HG02798 (cell line): ENCODE measurements around the gene ERAP2.
A peak's percentile ranks its signal among the peaks of the same experiment; 100 is the strongest.
"Not testable (repeated sequence)": the region's sequence is repeated elsewhere in the genome, so short reads cannot be mapped to it uniquely, and the experiment has no call there.

Experiments used
- ATAC-seq: cut with Tn5 transposase; IDR thresholded peaks from one replicate; pipeline ENCODE4 v1.9.1; 2021; ENCODE audit warnings: mild to moderate bottlenecking; ENCODE audit not compliant: unreplicated experiment, poor library complexity

Gene ERAP2

GRCh38 chr5:96876292-96876850, at the start of gene ERAP2:
Gene ERAP2, plus strand, starts transcription at chr5:96876500. Its CDS starts 3,186 bp downstream, at chr5:96879686.
- peak; percentile 69 for ATAC-seq

- ATAC-seq, result no peak
Observed at GRCh38 chr5:96829297-96829696, 47.0 kb upstream of the ERAP2 start.

- no peak for ATAC-seq
Observed at GRCh38 chr5:96834016-96834415, 42.3 kb upstream of the ERAP2 start.

GRCh38 chr5:96835791-96836191, 40.5 kb upstream of the ERAP2 start:
- ATAC-seq, result no peak

GRCh38 chr5:96836817-96837216, 39.5 kb upstream of the ERAP2 start:
- ATAC-seq, result no peak

- ATAC-seq, result no peak
Observed at GRCh38 chr5:96837303-96837702, 39.0 kb upstream of the ERAP2 start.

GRCh38 chr5:96838201-96839070, 37.9 kb upstream of the ERAP2 start:
- no peak for ATAC-seq

- no peak for ATAC-seq
Observed at GRCh38 chr5:96839071-96839592, 37.2 kb upstream of the ERAP2 start.

GRCh38 chr5:96841931-96842330, 34.4 kb upstream of the ERAP2 start:
- ATAC-seq, result not testable (repeated sequence)

- ATAC-seq, result no peak
Observed at GRCh38 chr5:96843140-96843539, 33.2 kb upstream of the ERAP2 start.

GRCh38 chr5:96844481-96844990, 31.8 kb upstream of the ERAP2 start:
- ATAC-seq, result no peak

- no peak for ATAC-seq
Observed at GRCh38 chr5:96851312-96852062, 24.8 kb upstream of the ERAP2 start.

- no peak for ATAC-seq
Observed at GRCh38 chr5:96852759-96853158, 23.5 kb upstream of the ERAP2 start.

GRCh38 chr5:96854067-96854466, 22.2 kb upstream of the ERAP2 start:
- no peak for ATAC-seq

- ATAC-seq, result no peak
Observed at GRCh38 chr5:96855031-96855872, 21.0 kb upstream of the ERAP2 start.

- ATAC-seq, result no peak
Observed at GRCh38 chr5:96856371-96856770, 19.9 kb upstream of the ERAP2 start.

GRCh38 chr5:96857454-96857853, 18.8 kb upstream of the ERAP2 start:
- no peak for ATAC-seq

- ATAC-seq, result no peak
Observed at GRCh38 chr5:96857924-96858323, 18.4 kb upstream of the ERAP2 start.

GRCh38 chr5:96859375-96859774, 16.9 kb upstream of the ERAP2 start:
- no peak for ATAC-seq

- ATAC-seq, result peak; percentile 66
Observed at GRCh38 chr5:96861076-96861475, 15.2 kb upstream of the ERAP2 start.
